ENCODE data around the gene CCDC170. TPM values are rescaled to one million over a fixed set of nuclear protein-coding genes. Genes with fewer than 3 reads are reported as not detected.

Gene CCDC170
- total and polyA plus RNA-seq, 9 of the 15 experiments (the other 6 are each of a cell fraction or from before 2014, with no cell fraction given): 0.01 to 0.18 (median 0.05) TPM; not detected in 6

GRCh38 chr6:151629791-151630190 lies 136.0 kb downstream of the CCDC170 start:
- no TSS peak for BruUV-seq (replicated peaks)
- ChIA-PET POLR2A (no interaction called here), CTCF (ENCODE audit: low intra/inter-chr PET ratio) (no interaction called here)
- WGBS (ENCODE audit: insufficient coverage, low coverage, missing lambda C conversion rate): 1% methylated on average over 4 of the region's 4 CpGs
- H2AFZ ChIP-seq (ENCODE audit: low read depth, low read length): no peak overlapping the region
- no peak overlapping the region for H3K4me3 ChIP-seq
- H4K20me1 ChIP-seq (replicated peaks; ENCODE audit: control insufficient read depth, insufficient read depth, low read length): no peaks in the 10 kb centered on the region
- no peak overlapping the region for H3K9ac ChIP-seq (ENCODE audit: insufficient read depth in 1 of 2, low read depth in 2 of 2, low read length in 2 of 2)
- no peak for DNase-seq (ENCODE audit: extremely low read depth in 1 of 4, low spot score in 3 of 4)
- in situ Hi-C loops (cut with MboI): no loop called here
- H3K36me3 ChIP-seq (ENCODE audit: control insufficient read depth, insufficient read depth, low read length): no peaks in the 10 kb centered on the region
- H3K27me3 ChIP-seq (ENCODE audit: control insufficient read depth in 2 of 2, insufficient read depth in 2 of 2, low read length in 2 of 2): no peaks in the 10 kb centered on the region
- FAIRE-seq: no peak
- H3K4me1 ChIP-seq (replicated peaks in 1 of 2; ENCODE audit: control insufficient read depth in 2 of 2, insufficient read depth in 2 of 2, low read length in 2 of 2): no peaks in the 10 kb centered on the region
- H3K27ac ChIP-seq (ENCODE audit: extremely low read depth, low read depth, low read length): no peak overlapping the region
- no peak for ATAC-seq
- H3K79me2 ChIP-seq (ENCODE audit: control insufficient read depth, insufficient read depth, low read length): no peaks in the 10 kb centered on the region
- H3K9me1 ChIP-seq (ENCODE audit: control insufficient read depth, insufficient read depth, low read length): no peaks in the 10 kb centered on the region
- intact Hi-C loops (cut with micrococcal nuclease): no loop called here
- H3K4me2 ChIP-seq (ENCODE audit: insufficient read depth, low read length): no peak overlapping the region
- H3K9me3 ChIP-seq (replicated peaks; ENCODE audit: control insufficient read depth, insufficient read depth, low read depth, low read length): no peaks in the 10 kb centered on the region
- TF ChIP-seq, protein P1, sequence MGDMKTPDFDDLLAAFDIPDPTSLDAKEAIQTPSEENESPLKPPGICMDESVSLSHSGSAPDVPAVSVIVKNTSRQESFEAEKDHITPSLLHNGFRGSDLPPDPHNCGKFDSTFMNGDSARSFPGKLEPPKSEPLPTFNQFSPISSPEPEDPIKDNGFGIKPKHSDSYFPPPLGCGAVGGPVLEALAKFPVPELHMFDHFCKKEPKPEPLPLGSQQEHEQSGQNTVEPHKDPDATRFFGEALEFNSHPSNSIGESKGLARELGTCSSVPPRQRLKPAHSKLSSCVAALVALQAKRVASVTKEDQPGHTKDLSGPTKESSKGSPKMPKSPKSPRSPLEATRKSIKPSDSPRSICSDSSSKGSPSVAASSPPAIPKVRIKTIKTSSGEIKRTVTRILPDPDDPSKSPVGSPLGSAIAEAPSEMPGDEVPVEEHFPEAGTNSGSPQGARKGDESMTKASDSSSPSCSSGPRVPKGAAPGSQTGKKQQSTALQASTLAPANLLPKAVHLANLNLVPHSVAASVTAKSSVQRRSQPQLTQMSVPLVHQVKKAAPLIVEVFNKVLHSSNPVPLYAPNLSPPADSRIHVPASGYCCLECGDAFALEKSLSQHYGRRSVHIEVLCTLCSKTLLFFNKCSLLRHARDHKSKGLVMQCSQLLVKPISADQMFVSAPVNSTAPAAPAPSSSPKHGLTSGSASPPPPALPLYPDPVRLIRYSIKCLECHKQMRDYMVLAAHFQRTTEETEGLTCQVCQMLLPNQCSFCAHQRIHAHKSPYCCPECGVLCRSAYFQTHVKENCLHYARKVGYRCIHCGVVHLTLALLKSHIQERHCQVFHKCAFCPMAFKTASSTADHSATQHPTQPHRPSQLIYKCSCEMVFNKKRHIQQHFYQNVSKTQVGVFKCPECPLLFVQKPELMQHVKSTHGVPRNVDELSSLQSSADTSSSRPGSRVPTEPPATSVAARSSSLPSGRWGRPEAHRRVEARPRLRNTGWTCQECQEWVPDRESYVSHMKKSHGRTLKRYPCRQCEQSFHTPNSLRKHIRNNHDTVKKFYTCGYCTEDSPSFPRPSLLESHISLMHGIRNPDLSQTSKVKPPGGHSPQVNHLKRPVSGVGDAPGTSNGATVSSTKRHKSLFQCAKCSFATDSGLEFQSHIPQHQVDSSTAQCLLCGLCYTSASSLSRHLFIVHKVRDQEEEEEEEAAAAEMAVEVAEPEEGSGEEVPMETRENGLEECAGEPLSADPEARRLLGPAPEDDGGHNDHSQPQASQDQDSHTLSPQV (IDR thresholded peaks at IDR 0.05): no peak
- TF ChIP-seq, protein P2, sequence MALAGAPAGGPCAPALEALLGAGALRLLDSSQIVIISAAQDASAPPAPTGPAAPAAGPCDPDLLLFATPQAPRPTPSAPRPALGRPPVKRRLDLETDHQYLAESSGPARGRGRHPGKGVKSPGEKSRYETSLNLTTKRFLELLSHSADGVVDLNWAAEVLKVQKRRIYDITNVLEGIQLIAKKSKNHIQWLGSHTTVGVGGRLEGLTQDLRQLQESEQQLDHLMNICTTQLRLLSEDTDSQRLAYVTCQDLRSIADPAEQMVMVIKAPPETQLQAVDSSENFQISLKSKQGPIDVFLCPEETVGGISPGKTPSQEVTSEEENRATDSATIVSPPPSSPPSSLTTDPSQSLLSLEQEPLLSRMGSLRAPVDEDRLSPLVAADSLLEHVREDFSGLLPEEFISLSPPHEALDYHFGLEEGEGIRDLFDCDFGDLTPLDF (CRISPR knock-in tag; IDR thresholded peaks at IDR 0.05): no peak
- no peak for TF ChIP-seq PURB (CRISPR knock-in tag; IDR thresholded peaks at IDR 0.05; ENCODE audit: low read depth)
- TF ChIP-seq HIVEP1 (CRISPR knock-in tag; IDR thresholded peaks at IDR 0.05): no peak
- no peak for TF ChIP-seq ZNF174 (CRISPR knock-in tag; IDR thresholded peaks at IDR 0.05)
- TF ChIP-seq BCL6 (CRISPR knock-in tag; IDR thresholded peaks at IDR 0.05): no peak
- TF ChIP-seq ZNF444 (CRISPR knock-in tag; IDR thresholded peaks at IDR 0.05): no peak
- no peak for TF ChIP-seq HMG20A (CRISPR knock-in tag; conservative IDR thresholded peaks at IDR 0.05)
- TF ChIP-seq EWSR1 (IDR thresholded peaks at IDR 0.05; ENCODE audit: borderline replicate concordance, low read depth, partially characterized antibody): no peak
- TF ChIP-seq SMARCC2 (IDR thresholded peaks at IDR 0.05; ENCODE audit: low read depth): no peak
- TF ChIP-seq CBFB (CRISPR knock-in tag; IDR thresholded peaks at IDR 0.05): no peak
- TF ChIP-seq YY1 (IDR thresholded peaks at IDR 0.05; ENCODE audit: borderline replicate concordance in 1 of 3, control insufficient read depth in 1 of 3, extremely low read depth in 1 of 3, insufficient read depth in 3 of 3, insufficient read length in 1 of 3, insufficient replicate concordance in 2 of 3, low read depth in 1 of 3, low read length in 2 of 3): no peak
- TF ChIP-seq, protein P3, sequence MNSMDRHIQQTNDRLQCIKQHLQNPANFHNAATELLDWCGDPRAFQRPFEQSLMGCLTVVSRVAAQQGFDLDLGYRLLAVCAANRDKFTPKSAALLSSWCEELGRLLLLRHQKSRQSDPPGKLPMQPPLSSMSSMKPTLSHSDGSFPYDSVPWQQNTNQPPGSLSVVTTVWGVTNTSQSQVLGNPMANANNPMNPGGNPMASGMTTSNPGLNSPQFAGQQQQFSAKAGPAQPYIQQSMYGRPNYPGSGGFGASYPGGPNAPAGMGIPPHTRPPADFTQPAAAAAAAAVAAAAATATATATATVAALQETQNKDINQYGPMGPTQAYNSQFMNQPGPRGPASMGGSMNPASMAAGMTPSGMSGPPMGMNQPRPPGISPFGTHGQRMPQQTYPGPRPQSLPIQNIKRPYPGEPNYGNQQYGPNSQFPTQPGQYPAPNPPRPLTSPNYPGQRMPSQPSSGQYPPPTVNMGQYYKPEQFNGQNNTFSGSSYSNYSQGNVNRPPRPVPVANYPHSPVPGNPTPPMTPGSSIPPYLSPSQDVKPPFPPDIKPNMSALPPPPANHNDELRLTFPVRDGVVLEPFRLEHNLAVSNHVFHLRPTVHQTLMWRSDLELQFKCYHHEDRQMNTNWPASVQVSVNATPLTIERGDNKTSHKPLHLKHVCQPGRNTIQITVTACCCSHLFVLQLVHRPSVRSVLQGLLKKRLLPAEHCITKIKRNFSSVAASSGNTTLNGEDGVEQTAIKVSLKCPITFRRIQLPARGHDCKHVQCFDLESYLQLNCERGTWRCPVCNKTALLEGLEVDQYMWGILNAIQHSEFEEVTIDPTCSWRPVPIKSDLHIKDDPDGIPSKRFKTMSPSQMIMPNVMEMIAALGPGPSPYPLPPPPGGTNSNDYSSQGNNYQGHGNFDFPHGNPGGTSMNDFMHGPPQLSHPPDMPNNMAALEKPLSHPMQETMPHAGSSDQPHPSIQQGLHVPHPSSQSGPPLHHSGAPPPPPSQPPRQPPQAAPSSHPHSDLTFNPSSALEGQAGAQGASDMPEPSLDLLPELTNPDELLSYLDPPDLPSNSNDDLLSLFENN (IDR thresholded peaks at IDR 0.05; ENCODE audit: low read depth in 2 of 2, low read length in 2 of 2): no peak
- TF ChIP-seq ZNF197 (CRISPR knock-in tag; IDR thresholded peaks at IDR 0.05; ENCODE audit: low read depth): no peak
